T-cell (primary cell): ENCODE data around the gene NHSL1. TPM values are rescaled to one million over a fixed set of nuclear protein-coding genes. Genes with fewer than 3 reads are reported as not detected.
A peak's percentile ranks its signal among the peaks of the same experiment; 100 is the strongest.

Experiments used
- ATAC-seq, 4 experiments: fragments of 200-7000 bp in 3 of 4; fragments of 150-1000 bp in 1 of 4; cut with Tn5 transposase; replicated peaks in 1 of 4; 1 replicate in 3 of 4; 2 replicates in 1 of 4; pipeline ENCODE4 v1.10.0; 2021; ENCODE audit warnings: moderate library complexity in 3 of 4, mild to moderate bottlenecking in 2 of 4, moderate number of reproducible peaks in 1 of 4
- CTCF ChIA-PET, 2 donors: fragments of 300-600 bp; sonication (Branson Sonifier 250); formaldehyde crosslinking; loops; one replicate each; lab custom pipeline; 2022; ENCODE audit warnings: antibody characterized with exemption in 2 of 2; lab: Charles Lee
- POLR2A ChIA-PET, 2 donors: fragments of 300-600 bp; sonication (Branson Sonifier 250); formaldehyde crosslinking; loops; one replicate each; lab custom pipeline; 2022; ENCODE audit warnings: antibody characterized with exemption in 2 of 2; lab: Charles Lee
- DNase-seq, 35 experiments: peaks; one replicate each; pipeline versions ENCODE4 v3.0.0 to v3.0.0-alpha.2; 2013 to 2023
- H3K27ac ChIP-seq: one replicate; pipeline ENCODE4 v1.5.1; 2013; ENCODE audit warnings: low read length
- H3K27me3 ChIP-seq, 2 experiments: replicated peaks in 1 of 2; 1 replicate in 1 of 2; 2 replicates in 1 of 2; pipeline versions ENCODE4 v1.6.1 to v1.7.0; 2013; ENCODE audit warnings: low read length in 1 of 2, mixed read lengths in 1 of 2; ENCODE audit not compliant: control insufficient read depth in 2 of 2, insufficient read depth in 2 of 2; ENCODE audit errors: extremely low read depth in 1 of 2
- H3K36me3 ChIP-seq, 2 donors: 1 replicate in 1 of 2; 2 replicates in 1 of 2; pipeline versions ENCODE4 v1.6.1 to v1.7.0; 2013; ENCODE audit warnings: low read length in 1 of 2; ENCODE audit not compliant: control insufficient read depth in 2 of 2, insufficient read depth in 1 of 2; ENCODE audit errors: extremely low read depth in 1 of 2
- H3K4me1 ChIP-seq, 2 experiments: 1 replicate in 1 of 2; 2 replicates in 1 of 2; pipeline versions ENCODE4 v1.6.1 to v1.7.0; 2013; ENCODE audit warnings: low read length in 2 of 2, mixed read lengths in 1 of 2; ENCODE audit not compliant: insufficient read depth in 2 of 2, control insufficient read depth in 1 of 2; ENCODE audit errors: extremely low read depth in 1 of 2
- H3K4me3 ChIP-seq, 2 donors: 1 replicate in 1 of 2; 2 replicates in 1 of 2; pipeline versions ENCODE4 v1.5.1 to v1.7.0; 2013; ENCODE audit warnings: mild to moderate bottlenecking in 2 of 2, low read length in 1 of 2, moderate library complexity in 1 of 2; ENCODE audit not compliant: control insufficient read depth in 1 of 2; ENCODE audit errors: extremely low read depth in 1 of 2
- H3K9me3 ChIP-seq: 2 replicates; pipeline ENCODE4 v1.7.0; 2013
- H3K27ac Mint-ChIP-seq, 2 donors: one replicate each; pipeline ENCODE4 v1.8.0; 2020 to 2021; ENCODE audit warnings: mild to moderate bottlenecking in 2 of 2, mixed read lengths in 2 of 2
- H3K27me3 Mint-ChIP-seq, 2 donors: one replicate each; pipeline ENCODE4 v1.8.0; 2021 to 2022; ENCODE audit warnings: mixed read lengths in 2 of 2
- H3K36me3 Mint-ChIP-seq: one replicate; pipeline ENCODE4 v1.8.0; 2021; ENCODE audit warnings: mixed read lengths
- H3K4me1 Mint-ChIP-seq, 3 donors: one replicate each; pipeline ENCODE4 v1.8.0; 2020 to 2022; ENCODE audit warnings: mixed read lengths in 3 of 3, mild to moderate bottlenecking in 1 of 3
- H3K4me3 Mint-ChIP-seq, 3 donors: one replicate each; pipeline ENCODE4 v1.8.0; 2020 to 2022; ENCODE audit warnings: mild to moderate bottlenecking in 3 of 3, mixed read lengths in 3 of 3, moderate library complexity in 3 of 3
- H3K9me3 Mint-ChIP-seq, 3 donors: one replicate each; pipeline ENCODE4 v1.8.0; 2020 to 2022; ENCODE audit warnings: mixed read lengths in 3 of 3
- WGBS: methylation state at CpG from one replicate; pipeline ENCODE4 v1.1.5; 2013; ENCODE audit warnings: missing lambda C conversion rate; ENCODE audit not compliant: insufficient coverage; 5-methylcytosine and 5-hydroxymethylcytosine counted together
- total RNA-seq, 35 experiments: library from RNA in 6 of 35; stranded (reverse) in 6 of 35; fragments of 120-200 nt in 1 of 35; gene quantifications; one replicate each; pipeline versions ENCODE4 v1.2.1 to v1.2.4 and lab custom pipeline; 2013 to 2026

Gene NHSL1
- total RNA-seq, 5 donors from 2014 or later (not counting 1 experiment from before 2014, with no cell fraction given): 0.08 to 0.64 (median 0.46) TPM

DNA sequence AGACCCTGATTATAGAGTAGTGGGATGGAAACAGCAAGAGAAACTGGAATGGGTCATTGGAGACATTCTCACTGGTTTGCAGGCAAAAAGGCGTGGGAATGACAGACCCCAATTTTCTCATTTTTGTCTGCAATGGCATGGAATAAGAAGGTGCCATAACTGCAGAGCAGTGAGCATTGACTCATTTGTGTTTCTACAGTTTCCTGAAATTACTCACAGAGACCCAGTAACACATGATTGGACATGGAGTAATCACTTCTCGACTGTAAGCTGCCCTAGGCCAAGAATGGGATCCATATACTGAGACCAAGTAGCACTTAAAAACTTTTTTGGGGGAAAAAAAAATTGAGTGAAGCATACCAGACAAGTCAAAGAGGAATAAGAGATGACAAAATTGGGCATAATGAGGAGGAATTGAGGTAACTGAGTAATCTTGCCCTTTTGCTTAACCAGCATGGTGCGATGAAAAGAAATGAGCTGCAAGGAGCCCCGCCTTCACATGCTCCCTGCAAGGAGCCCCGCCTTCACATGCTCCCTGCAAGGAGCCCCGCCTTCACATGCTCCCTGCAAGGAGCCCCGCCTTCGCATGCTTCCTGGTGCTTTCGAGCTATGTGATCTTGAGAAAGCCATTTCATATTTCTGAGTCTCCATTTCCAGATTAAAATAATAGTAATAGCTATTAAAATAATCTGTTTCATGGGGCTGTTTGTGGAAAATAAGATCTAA lies 44.1 kb downstream of the NHSL1 start:
- DNase-seq (peak in 33 of 35 experiments; percentile 16 to 81 (median 60)), ATAC-seq (peak; percentile 67 to 90 (median 82))
- ChIA-PET POLR2A (interaction anchor here (0.6 to 1.5 kb wide), 9 partner anchors 19 to 920 kb away, joined by 3 to 7 read pairs (median 3); partner anchors contain the start of gene CITED2 (in 1 of the 2)), CTCF (interaction anchor here (0.5 to 1.9 kb wide), 22 partner anchors 10 to 920 kb away, joined by 3 to 18 read pairs (median 4); partner anchors contain the start of genes CITED2 (in 1 of the 2) and HEBP2 (in 1 of the 2))
- Mint-ChIP-seq H3K9me3 (no peaks in the 10 kb centered on the region), H3K36me3 (no peaks in the 10 kb centered on the region), H3K4me1 (peaks cover 27 to 38% (median 30%) of the 10 kb centered on the region in 3 donors), H3K27me3 (no peaks in the 10 kb centered on the region), H3K27ac (peak overlapping the region; percentile 90 to 96), H3K4me3 (peak overlapping the region; percentile 63 to 67 (median 65))
- Histone ChIP-seq H3K9me3 (no peaks in the 10 kb centered on the region), H3K4me1 (peaks cover 7 to 12% of the 10 kb centered on the region in 2 experiments), H3K27ac (peak overlapping the region; percentile 57), H3K36me3 (no peaks in the 10 kb centered on the region), H3K4me3 (peak overlapping the region in 1 of 2 donors; percentile 31), H3K27me3 (no peaks in the 10 kb centered on the region)
- WGBS: 50% methylated on average over 1 of the region's 9 CpGs

GRCh38 chr6:138451043-138451442 lies 48.3 kb downstream of the NHSL1 start:
- 100% methylated on average over 3 of the region's 3 CpGs for WGBS
- H3K27ac ChIP-seq: no peak overlapping the region
- ChIA-PET POLR2A (no interaction called here), CTCF (interaction anchor here in 1 of 2 donors (1.3 kb wide), 1 partner anchor 22 kb away, joined by 3 read pairs; no protein-coding TSS in a partner anchor)
- Mint-ChIP-seq H3K9me3 (no peaks in the 10 kb centered on the region), H3K27ac (no peak overlapping the region), H3K4me1 (peaks cover 14 to 23% (median 15%) of the 10 kb centered on the region in 3 donors), H3K27me3 (no peaks in the 10 kb centered on the region), H3K36me3 (no peaks in the 10 kb centered on the region), H3K4me3 (no peak overlapping the region)
- no peak overlapping the region for H3K4me3 ChIP-seq
- ATAC-seq (no peak), DNase-seq (no peak)
- H3K4me1 ChIP-seq: peaks cover 6 to 7% of the 10 kb centered on the region in 2 experiments
- H3K9me3 ChIP-seq: no peaks in the 10 kb centered on the region
- H3K36me3 ChIP-seq: no peaks in the 10 kb centered on the region
- no peaks in the 10 kb centered on the region for H3K27me3 ChIP-seq

GRCh38 chr6:138450445-138450844 lies 48.8 kb downstream of the NHSL1 start:
- H3K4me1 Mint-ChIP-seq: peaks cover 9 to 17% (median 11%) of the 10 kb centered on the region in 3 donors
- 44% methylated on average over 3 of the region's 3 CpGs for WGBS
- Histone ChIP-seq H3K4me1 (peaks cover 3 to 7% of the 10 kb centered on the region in 2 experiments), H3K4me3 (no peak overlapping the region), H3K36me3 (no peaks in the 10 kb centered on the region), H3K27ac (no peak overlapping the region), H3K9me3 (no peaks in the 10 kb centered on the region), H3K27me3 (no peaks in the 10 kb centered on the region)
- no peaks in the 10 kb centered on the region for H3K9me3 Mint-ChIP-seq
- DNase-seq (no peak), ATAC-seq (no peak)
- no peaks in the 10 kb centered on the region for H3K27me3 Mint-ChIP-seq
- POLR2A ChIA-PET: no interaction called here
- H3K27ac Mint-ChIP-seq: no peak overlapping the region
- H3K4me3 Mint-ChIP-seq: no peak overlapping the region
- no peaks in the 10 kb centered on the region for H3K36me3 Mint-ChIP-seq
- CTCF ChIA-PET: interaction anchor here (0.5 to 0.6 kb wide), 2 partner anchors 58 to 1583 kb away, joined by 3 read pairs; no protein-coding TSS in a partner anchor

GRCh38 chr6:138446821-138447220 lies 52.5 kb downstream of the NHSL1 start:
- POLR2A ChIA-PET: interaction anchor here in 1 of 2 donors (0.6 kb wide), 1 partner anchor 17 kb away, joined by 3 read pairs; no protein-coding TSS in a partner anchor

GRCh38 chr6:138443979-138444378 lies 55.3 kb downstream of the NHSL1 start:
- Mint-ChIP-seq H3K9me3 (peaks cover 0 to 2% (median 0%) of the 10 kb centered on the region in 3 donors), H3K4me1 (no peaks in the 10 kb centered on the region), H3K27ac (no peak overlapping the region), H3K27me3 (no peaks in the 10 kb centered on the region), H3K36me3 (no peaks in the 10 kb centered on the region), H3K4me3 (no peak overlapping the region)
- H3K36me3 ChIP-seq: no peaks in the 10 kb centered on the region
- H3K9me3 ChIP-seq: no peaks in the 10 kb centered on the region
- no peak for ATAC-seq
- ChIA-PET CTCF (interaction anchor here in 1 of 2 donors (0.6 to 0.7 kb wide), 3 partner anchors 14 to 475 kb away, joined by 3 read pairs; no protein-coding TSS in a partner anchor), POLR2A (interaction anchor here (0.6 kb wide), 2 partner anchors 274 to 550 kb away, joined by 3 to 6 read pairs; no protein-coding TSS in a partner anchor)
- no peaks in the 10 kb centered on the region for H3K4me1 ChIP-seq
- H3K27me3 ChIP-seq: no peaks in the 10 kb centered on the region
- DNase-seq: no peak
- no peak overlapping the region for H3K4me3 ChIP-seq
- H3K27ac ChIP-seq: no peak overlapping the region

More at GRCh38 chr6:138446821-138447220, 52.5 kb downstream of the NHSL1 start:
- ATAC-seq (no peak), DNase-seq (no peak)
- Histone ChIP-seq H3K4me3 (no peak overlapping the region), H3K27ac (no peak overlapping the region), H3K4me1 (no peaks in the 10 kb centered on the region), H3K27me3 (no peaks in the 10 kb centered on the region), H3K36me3 (no peaks in the 10 kb centered on the region), H3K9me3 (no peaks in the 10 kb centered on the region)
- Mint-ChIP-seq H3K9me3 (peaks cover 0 to 2% (median 0%) of the 10 kb centered on the region in 3 donors), H3K27ac (no peak overlapping the region), H3K36me3 (no peaks in the 10 kb centered on the region), H3K27me3 (no peaks in the 10 kb centered on the region), H3K4me3 (no peak overlapping the region), H3K4me1 (peaks cover 0 to 4% (median 0%) of the 10 kb centered on the region in 3 donors)
- 82% methylated on average over 3 of the region's 6 CpGs for WGBS
- CTCF ChIA-PET: no interaction called here

- Histone ChIP-seq H3K4me1 (no peaks in the 10 kb centered on the region), H3K27me3 (no peaks in the 10 kb centered on the region), H3K36me3 (no peaks in the 10 kb centered on the region), H3K4me3 (no peak overlapping the region), H3K9me3 (no peaks in the 10 kb centered on the region), H3K27ac (no peak overlapping the region)
- H3K27me3 Mint-ChIP-seq: no peaks in the 10 kb centered on the region
- no peaks in the 10 kb centered on the region for H3K4me1 Mint-ChIP-seq
- H3K9me3 Mint-ChIP-seq: peaks cover 0 to 2% (median 0%) of the 10 kb centered on the region in 3 donors
- no peaks in the 10 kb centered on the region for H3K36me3 Mint-ChIP-seq
- ATAC-seq (no peak), DNase-seq (no peak)
- H3K4me3 Mint-ChIP-seq: no peak overlapping the region
- H3K27ac Mint-ChIP-seq: no peak overlapping the region
- WGBS: no CpG with 5 or more reads among the region's 2 CpGs
- CTCF ChIA-PET: no interaction called here
- POLR2A ChIA-PET: no interaction called here
These were observed 56.6 kb downstream of the NHSL1 start for GRCh38 chr6:138442663-138443062.
